Activated CD4-positive, alpha-beta T cell treated with anti-CD3 and anti-CD28 coated beads, Interleukin-2, amount 50 U/mL, for 24 hours (primary cell): Measurements from ENCODE around the gene NEO1.

ENCODE experiments used
- DNase-seq, 2 donors: peaks; one replicate each; pipeline ENCODE4 v3.0.0-alpha.2; 2020; ENCODE audit warnings: low read depth in 1 of 2, low spot score in 1 of 2

NEO1 gene

GRCh38 chr15:73072894-73073293, 20.6 kb downstream of the NEO1 start:
- no peak for DNase-seq

- no peak for DNase-seq
Observed at GRCh38 chr15:73074241-73074640, 22.0 kb downstream of the NEO1 start.

DNA sequence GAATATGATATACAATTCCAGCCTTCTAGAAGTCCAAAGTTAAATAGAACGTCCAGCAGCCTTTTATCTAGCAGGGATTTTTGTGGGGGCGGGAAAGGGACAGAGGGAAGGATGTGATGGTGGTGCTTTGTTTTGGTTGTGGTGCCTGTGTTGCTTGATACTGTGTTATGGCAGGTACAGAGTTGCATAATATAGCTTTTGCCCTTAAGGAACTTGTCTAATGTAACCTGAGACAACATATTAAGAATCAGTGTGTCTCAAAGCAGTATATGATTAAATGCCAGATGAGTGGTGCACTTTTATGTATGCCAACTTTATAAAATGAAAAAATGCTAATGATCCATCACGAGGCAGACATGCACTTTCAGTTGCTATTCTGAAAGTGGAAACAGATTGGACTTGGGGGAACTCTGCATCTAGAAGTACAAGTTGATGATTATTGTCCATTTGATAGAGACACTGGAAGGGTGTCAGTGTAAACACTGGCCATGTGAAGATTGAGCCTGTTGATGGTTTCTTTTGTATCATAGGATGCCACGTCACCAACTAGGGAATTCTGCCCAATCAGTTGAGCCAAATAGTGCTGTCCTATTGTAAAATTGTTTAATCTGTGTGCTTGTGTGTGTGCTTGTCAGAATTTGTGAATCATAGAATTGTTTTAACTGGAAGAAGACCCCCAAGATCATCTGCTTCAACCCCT, 23.0 kb downstream of the NEO1 start:
- no peak for DNase-seq

- DNase-seq = no peak
Observed at GRCh38 chr15:73078291-73078690, 26.0 kb downstream of the NEO1 start.

DNA sequence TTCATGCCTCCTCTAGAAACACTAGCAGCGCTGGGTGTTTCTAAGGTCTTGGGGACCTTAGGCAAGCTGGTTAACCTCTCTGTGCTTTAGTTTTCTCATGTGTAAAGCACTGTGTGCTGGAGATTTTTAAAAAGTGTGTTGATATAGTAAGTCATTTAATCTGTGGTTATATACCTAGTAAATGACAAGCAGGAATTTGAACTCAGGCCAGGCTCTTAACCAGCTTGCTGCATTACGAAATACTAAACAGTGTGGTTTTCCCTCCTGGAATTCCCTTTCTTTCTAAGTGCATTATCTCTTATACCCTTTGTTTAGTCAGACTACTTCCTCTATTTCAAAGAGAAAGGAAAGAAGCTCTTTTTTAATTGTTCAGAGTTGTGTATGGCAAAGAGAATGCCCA, 26.5 kb downstream of the NEO1 start:
- no peak for DNase-seq

DNA sequence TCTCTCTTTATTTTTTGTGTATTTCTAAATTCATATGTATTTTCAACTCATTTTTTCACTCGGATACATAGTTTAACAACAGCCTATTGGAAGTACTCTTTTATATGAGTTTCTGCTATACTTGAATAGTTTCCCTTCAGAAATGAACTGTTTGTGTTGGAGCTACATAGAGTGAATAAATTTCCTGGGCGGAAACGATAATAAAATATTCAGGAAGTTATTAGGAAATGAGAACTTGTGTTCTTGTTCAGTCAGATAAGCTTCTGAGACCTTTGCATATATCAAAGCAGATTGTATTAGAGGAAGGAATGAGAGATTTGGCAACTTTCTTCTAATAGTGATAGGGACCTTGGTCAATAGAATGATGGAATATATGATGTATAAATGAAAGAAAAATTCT, 27.3 kb downstream of the NEO1 start:
- DNase-seq = no peak

- peak in 1 of 2 donors; percentile 10 for DNase-seq
Observed at GRCh38 chr15:73081321-73081958, 29.2 kb downstream of the NEO1 start.

DNA sequence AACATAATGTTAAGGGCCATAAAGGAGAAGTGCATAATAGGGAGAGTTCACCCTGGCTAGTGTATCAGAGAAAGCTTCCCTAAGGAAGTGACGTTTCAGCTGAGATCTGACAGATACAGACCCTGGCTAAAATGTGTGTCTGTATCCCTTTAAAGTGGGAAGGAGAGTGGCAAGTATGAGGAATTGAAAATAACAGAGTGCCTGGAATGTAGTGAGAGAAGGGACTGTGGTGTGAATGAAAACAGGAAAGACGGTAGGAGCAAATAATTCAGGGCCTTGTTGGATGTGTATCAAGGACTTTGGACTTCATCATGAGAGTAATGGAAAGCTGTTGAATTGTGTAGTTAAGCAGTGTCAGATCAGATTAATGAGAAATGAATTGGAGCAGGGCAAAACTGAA, 30.5 kb downstream of the NEO1 start:
- DNase-seq = no peak

- no peak for DNase-seq
Observed at GRCh38 chr15:73087098-73087497, 34.8 kb downstream of the NEO1 start.

DNA sequence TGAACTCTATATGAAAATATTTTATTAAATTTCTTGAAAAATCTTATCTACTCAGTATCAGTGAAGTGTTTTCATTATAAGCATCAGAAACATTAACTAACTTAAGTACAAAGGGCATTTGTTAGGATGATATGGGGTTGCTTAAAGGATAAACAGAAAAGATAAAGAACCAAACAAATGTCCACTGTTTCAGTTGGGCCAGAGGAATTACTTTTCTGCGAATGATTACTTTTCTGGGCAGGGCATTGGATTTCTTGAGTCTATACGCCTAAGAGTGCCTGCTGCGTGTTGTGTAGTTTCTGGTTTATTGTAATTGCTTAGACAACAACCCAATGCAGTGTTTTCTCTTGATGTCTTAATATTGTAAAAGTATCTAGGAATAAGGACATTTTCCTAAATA, 52.8 kb downstream of the NEO1 start:
- no peak for DNase-seq

GRCh38 chr15:73108676-73109075, 56.4 kb downstream of the NEO1 start:
- DNase-seq = no peak

GRCh38 chr15:73109765-73110164, 57.5 kb downstream of the NEO1 start:
- DNase-seq = no peak

- no peak for DNase-seq
Observed at GRCh38 chr15:73110201-73110600, 57.9 kb downstream of the NEO1 start.

DNA sequence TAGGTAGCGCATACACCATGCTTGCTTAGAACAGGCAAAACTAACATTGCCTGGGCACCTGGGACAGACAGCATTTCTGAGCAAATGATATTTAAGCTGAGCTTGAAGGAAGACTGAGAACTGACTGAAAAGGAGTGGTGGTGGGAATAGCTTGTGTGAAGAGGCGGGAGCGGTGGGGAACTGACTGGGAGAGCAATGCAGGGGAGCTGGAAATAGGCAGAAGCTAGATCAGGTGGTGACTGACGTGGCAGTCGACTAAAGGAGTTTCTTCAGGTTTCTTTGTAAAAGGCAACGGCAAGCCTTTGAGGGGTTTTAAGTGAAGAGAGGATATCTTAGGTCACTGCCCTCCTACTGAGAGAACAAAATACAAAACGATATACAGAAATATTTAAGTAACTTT, 61.8 kb downstream of the NEO1 start:
- no peak for DNase-seq

GRCh38 chr15:73116164-73116563, 63.9 kb downstream of the NEO1 start:
- no peak for DNase-seq

DNA sequence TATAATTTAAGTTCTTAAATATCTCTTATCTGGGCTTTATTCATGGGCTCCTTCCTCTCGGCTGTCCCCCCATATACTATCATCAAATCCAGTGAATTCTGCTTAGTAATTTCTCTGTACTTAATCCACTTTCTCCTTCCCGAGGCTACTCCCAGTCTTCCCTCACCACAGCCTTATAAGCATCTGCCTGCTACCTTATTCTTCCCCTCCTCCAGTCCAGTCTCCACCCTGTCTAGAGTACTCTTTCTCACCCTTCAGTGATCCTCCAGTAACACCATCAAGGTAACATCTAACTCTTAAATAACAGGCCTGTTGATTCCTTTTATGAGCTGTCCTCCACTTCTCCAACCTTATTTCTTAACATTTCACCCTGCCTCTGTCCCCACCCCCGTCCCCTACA, 65.8 kb downstream of the NEO1 start:
- DNase-seq = no peak

DNA sequence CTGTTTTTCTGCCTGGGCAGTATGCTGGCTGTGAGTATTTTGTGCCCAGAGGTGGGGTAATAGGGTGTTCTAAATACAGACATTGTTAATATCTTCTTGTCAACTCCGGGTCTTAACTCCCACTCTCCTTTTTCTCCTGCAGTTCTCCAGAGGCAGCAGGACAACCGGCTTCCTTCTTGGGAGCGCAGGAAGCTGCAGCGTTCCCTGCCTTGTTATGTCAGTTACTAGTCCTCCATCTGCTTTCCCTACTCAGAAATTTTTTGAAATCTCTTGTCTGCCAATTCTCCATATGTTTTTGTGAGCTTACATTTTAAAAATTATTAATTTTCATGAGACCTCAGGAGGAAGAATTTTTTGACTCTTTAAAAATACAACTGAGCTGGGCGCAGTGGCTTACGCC, 67.2 kb downstream of the NEO1 start:
- no peak for DNase-seq

DNA sequence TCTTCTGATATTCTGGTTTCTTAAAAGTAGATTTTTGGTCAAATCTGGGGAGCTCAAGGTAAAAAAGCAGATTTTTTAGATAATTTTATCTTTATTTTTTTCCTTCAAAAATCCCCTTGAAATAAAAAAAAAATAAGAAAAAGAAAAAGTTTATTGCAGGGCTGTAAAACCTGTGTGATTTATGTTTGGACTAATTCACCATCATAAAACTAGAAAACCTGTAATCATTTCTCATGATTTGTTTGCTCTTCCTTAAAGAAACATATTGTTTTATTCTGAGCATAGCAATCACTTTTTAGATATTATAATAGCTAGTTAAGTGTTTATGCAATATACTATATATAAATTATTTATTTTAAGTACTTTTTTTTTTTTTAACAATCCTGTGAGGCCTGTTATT, 68.0 kb downstream of the NEO1 start:
- no peak for DNase-seq

- no peak for DNase-seq
Observed at GRCh38 chr15:73125219-73125618, 73.0 kb downstream of the NEO1 start.

GRCh38 chr15:73127302-73127936, 75.2 kb downstream of the NEO1 start:
- DNase-seq = peak in 1 of 2 donors; percentile 8

DNA sequence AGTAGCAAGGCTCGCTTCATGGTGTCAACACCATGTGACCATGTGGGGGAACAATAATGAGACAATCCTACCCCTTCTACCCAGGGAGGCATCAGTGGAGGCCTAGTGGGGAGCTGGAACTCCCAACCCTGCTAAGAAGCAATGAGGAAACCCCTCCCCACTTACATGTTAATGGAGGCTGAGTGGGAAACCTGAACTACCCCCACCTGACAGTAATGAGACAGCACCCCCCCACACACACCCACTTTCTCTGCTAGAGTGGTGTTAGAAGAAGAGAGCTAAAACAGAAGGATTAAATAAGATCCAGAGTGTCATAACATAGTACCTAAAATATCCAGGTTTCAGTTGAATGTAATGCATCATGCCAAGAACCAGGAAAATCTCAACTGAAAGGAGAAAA, 78.6 kb downstream of the NEO1 start:
- DNase-seq = no peak

DNA sequence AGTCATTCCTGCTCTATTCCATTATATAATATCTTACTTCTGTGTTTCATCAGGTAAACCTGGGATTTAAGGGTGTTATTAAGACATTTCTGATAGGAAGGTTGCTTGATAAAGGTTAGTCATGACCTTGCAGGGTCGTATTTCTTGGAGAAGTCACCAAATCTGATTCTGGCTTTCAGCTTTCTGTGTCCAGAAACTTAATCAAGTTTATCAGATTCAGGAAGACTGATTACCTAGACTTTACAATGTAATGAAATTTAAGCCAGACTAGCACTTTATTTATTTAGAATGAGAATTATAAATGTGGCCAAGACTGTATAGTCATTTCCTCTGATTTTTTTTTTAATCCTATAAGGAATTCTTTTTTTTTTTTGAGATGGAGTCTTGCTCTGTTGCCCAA, 81.9 kb downstream of the NEO1 start:
- DNase-seq = no peak
